D721Med (cell line): ENCODE measurements around the gene MRPS7.
"Not testable (repeated sequence)": the region's sequence is repeated elsewhere in the genome, so short reads cannot be mapped to it uniquely, and the experiment has no call there.

Source experiments
- DNase-seq: peaks from one replicate; pipeline ENCODE4 v3.0.0; 2011; ENCODE audit warnings: low spot score; ENCODE audit not compliant: insufficient read length
- FAIRE-seq: peaks from 2 replicates; lab custom pipeline; 2011; peaks lifted over from hg19 to GRCh38; lab: Jason Lieb, UNC
- CTCF ChIP-seq: IDR thresholded peaks from 2 replicates; pipeline ENCODE4 v1.5.1; 2012; ENCODE audit warnings: mild to moderate bottlenecking, control low read depth; ENCODE audit not compliant: insufficient read depth; ENCODE audit errors: missing control alignments

Gene MRPS7

DNA sequence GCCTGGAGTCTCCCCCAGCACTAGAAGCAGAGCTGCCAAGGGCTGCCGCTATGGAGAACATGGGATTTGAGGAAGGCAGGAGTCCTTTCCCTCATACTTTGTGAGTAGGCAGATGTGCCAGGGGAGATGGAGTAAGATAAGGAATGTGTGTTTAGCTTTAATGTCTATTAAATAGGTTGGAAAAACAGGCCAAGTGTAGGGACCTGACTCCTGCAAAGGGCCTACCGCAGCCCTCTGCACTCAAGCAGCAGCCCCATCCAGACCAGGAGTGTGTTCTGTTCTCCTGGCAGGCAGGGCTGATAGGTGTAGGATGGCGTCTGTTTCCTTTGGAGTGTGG lies 11.1 kb downstream of the MRPS7 start:
- no peak for FAIRE-seq
- TF ChIP-seq CTCF, result no peak
- DNase-seq, result no peak

- TF ChIP-seq CTCF, result no peak
- FAIRE-seq (no peak), DNase-seq (no peak)
Measured at GRCh38 chr17:75273977-75274708, 12.5 kb downstream of the MRPS7 start.

DNA sequence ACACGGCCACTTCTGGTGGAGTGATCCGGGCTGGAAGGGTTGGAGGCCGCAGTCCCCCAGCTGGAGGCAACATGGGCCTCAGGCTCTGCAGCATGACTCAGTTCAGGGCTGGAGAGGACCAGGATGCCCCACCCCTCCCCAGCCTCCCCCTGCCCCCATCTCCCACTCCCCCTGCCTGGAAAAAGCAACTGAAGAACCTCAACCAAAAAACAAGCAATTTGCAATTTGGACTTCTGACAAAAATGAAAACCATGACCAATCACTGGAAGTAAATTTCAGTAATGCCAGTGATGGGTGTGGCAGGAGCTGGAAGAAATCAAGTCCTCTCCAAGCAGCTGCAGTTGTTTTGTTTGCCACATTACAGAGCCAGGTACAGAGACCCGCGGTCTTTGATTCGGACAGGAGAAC lies 16.0 kb downstream of the MRPS7 start:
- TF ChIP-seq CTCF, result no peak
- FAIRE-seq (no peak), DNase-seq (no peak)

GRCh38 chr17:75280189-75280588 lies 18.5 kb downstream of the MRPS7 start:
- FAIRE-seq, DNase-seq: not testable (repeated sequence)

GRCh38 chr17:75285123-75285522 lies 23.4 kb downstream of the MRPS7 start:
- no peak for TF ChIP-seq CTCF
- DNase-seq (no peak), FAIRE-seq (no peak)

DNA sequence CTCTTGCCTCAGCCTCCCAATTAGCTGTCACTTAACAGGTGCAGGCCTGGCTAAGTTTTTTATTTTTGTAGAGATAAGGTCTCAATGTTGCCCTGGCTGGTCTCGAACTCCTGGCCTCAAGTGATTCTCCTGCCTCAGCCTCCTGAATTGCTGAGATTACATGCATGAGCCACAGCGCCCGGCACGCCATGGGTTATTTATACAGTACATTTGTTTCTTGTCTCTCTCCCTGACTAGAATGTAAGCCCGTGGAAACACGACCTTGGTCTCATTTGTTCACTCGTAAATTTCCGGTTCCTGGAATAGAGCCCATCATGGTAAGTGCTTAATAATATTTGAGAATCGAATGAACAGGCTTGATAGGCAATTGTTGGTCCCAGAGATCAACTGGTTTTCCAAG lies 25.5 kb downstream of the MRPS7 start:
- DNase-seq, result no peak
- no peak for TF ChIP-seq CTCF
- FAIRE-seq, result no peak

- DNase-seq, result no peak
- FAIRE-seq, result no peak
- TF ChIP-seq CTCF, result no peak
Measured at GRCh38 chr17:75288359-75288758, 26.7 kb downstream of the MRPS7 start.

DNA sequence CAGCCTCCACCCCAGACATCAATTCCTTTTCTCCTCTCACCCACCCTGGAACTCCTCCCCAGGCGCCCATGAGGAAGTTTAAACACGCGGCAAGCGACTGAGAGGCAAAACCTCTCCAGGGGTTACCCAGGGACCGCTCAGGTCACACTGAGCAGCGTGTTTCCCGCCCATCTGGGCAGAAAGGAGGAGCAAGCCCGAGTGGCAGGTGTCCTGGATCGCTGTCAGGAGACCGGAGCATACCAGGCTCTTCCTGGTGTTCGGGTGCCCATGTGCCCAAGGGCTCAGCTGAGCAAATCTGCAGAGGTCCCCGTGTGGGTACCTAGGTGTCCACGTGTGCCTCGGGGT lies 27.1 kb downstream of the MRPS7 start:
- DNase-seq (peak; percentile 32), FAIRE-seq (no peak)

More for the DNA sequence above, 27.1 kb downstream of the MRPS7 start:
- TF ChIP-seq CTCF, result no peak
